H1 (cell line): ENCODE results near the gene PLAU. TPM values are rescaled to one million over a fixed set of nuclear protein-coding genes. Genes with fewer than 3 reads are reported as not detected.

Experiments used
- CTCF ChIA-PET: fragments of 300-600 bp; sonication (Branson Sonifier 250); formaldehyde crosslinking; loops from one replicate; lab custom pipeline; 2021; ENCODE audit not compliant: partially characterized antibody; lab: Charles Lee
- POLR2A ChIA-PET: fragments of 300-600 bp; sonication (Branson Sonifier 250); formaldehyde crosslinking; loops from one replicate; lab custom pipeline; 2021; ENCODE audit warnings: inconsistent platforms; ENCODE audit not compliant: partially characterized antibody; lab: Charles Lee
- DNase-seq, 2 experiments: peaks; one replicate each; pipeline versions ENCODE4 v3.0.0 to v3.0.0-alpha.2; 2010 to 2022; ENCODE audit warnings: low spot score in 2 of 2, low read depth in 1 of 2, mixed read lengths in 1 of 2
- FAIRE-seq: peaks from 2 replicates; lab custom pipeline; 2011; peaks lifted over from hg19 to GRCh38; lab: Jason Lieb, UNC
- H2AFZ ChIP-seq: 2 replicates; pipeline ENCODE4 v1.8.1; 2012; ENCODE audit warnings: low read length, inconsistent platforms
- H2AK5ac ChIP-seq: 2 replicates; pipeline ENCODE4 v1.6.1; 2013; ENCODE audit warnings: low read depth, low read length
- H2BK120ac ChIP-seq: replicated peaks from 2 replicates; pipeline ENCODE3; 2013; ENCODE audit warnings: low read depth, low read length, inconsistent platforms
- H2BK12ac ChIP-seq: 2 replicates; pipeline ENCODE4 v1.6.1; 2013; ENCODE audit warnings: low read depth, low read length
- H2BK15ac ChIP-seq: 2 replicates; pipeline ENCODE4 v1.6.1; 2013; ENCODE audit warnings: low read length
- H2BK20ac ChIP-seq: 2 replicates; pipeline ENCODE4 v1.6.1; 2013; ENCODE audit warnings: low read length
- H2BK5ac ChIP-seq: 2 replicates; pipeline ENCODE4 v1.6.1; 2013; ENCODE audit warnings: low read depth, low read length
- H3K14ac ChIP-seq: 2 replicates; pipeline ENCODE4 v1.6.1; 2013; ENCODE audit warnings: inconsistent platforms; ENCODE audit not compliant: insufficient read length
- H3K18ac ChIP-seq: 2 replicates; pipeline ENCODE4 v1.6.1; 2013; ENCODE audit warnings: low read length; ENCODE audit errors: extremely low read depth
- H3K23ac ChIP-seq: 2 replicates; pipeline ENCODE4 v1.6.1; 2013; ENCODE audit warnings: inconsistent platforms; ENCODE audit not compliant: insufficient read length
- H3K23me2 ChIP-seq: 2 replicates; pipeline ENCODE4 v1.6.1; 2013; ENCODE audit warnings: low read depth, low read length
- H3K27ac ChIP-seq: 2 replicates; pipeline ENCODE4 v1.6.1; 2011; ENCODE audit warnings: low read depth, low read length, inconsistent platforms
- H3K27me3 ChIP-seq, 4 experiments: replicated peaks in 1 of 4; 1 replicate in 1 of 4; 2 replicates in 3 of 4; pipeline versions ENCODE4 v1.6.1 to v1.8.1; 2011 to 2013; ENCODE audit warnings: low read length in 3 of 4, mild to moderate bottlenecking in 3 of 4, inconsistent platforms in 2 of 4, mixed read lengths in 2 of 4, moderate library complexity in 1 of 4; ENCODE audit not compliant: control insufficient read depth in 3 of 4, insufficient read depth in 3 of 4; ENCODE audit errors: extremely low read depth in 1 of 4
- H3K36me3 ChIP-seq, 4 experiments: 2 replicates each; pipeline versions ENCODE4 v1.6.1 to v1.8.1; 2011 to 2013; ENCODE audit warnings: mild to moderate bottlenecking in 4 of 4, low read length in 3 of 4, moderate library complexity in 2 of 4, control low read depth in 1 of 4, inconsistent platforms in 1 of 4; ENCODE audit not compliant: insufficient read depth in 4 of 4, control insufficient read depth in 2 of 4
- H3K4ac ChIP-seq: replicated peaks from 2 replicates; pipeline ENCODE3; 2013; ENCODE audit warnings: low read length, low read depth, mixed read lengths, inconsistent platforms; ENCODE audit not compliant: insufficient read length
- H3K4me1 ChIP-seq, 4 experiments: replicated peaks in 1 of 4; 1 replicate in 1 of 4; 2 replicates in 3 of 4; pipeline versions ENCODE4 v1.6.1 to v1.8.1; 2011 to 2013; ENCODE audit warnings: low read length in 3 of 4, inconsistent platforms in 2 of 4, mixed read lengths in 1 of 4; ENCODE audit not compliant: insufficient read depth in 4 of 4, control insufficient read depth in 3 of 4
- H3K4me2 ChIP-seq, 2 experiments: 2 replicates each; pipeline versions ENCODE4 v1.6.1 to v1.8.1; 2011 to 2013; ENCODE audit warnings: low read depth in 2 of 2, low read length in 2 of 2, control low read depth in 1 of 2, inconsistent platforms in 1 of 2, mild to moderate bottlenecking in 1 of 2; ENCODE audit not compliant: insufficient read depth in 1 of 2
- H3K4me3 ChIP-seq, 4 experiments: fragments of 200-600, 300-600 bp in 1 of 4; sonication (generic), shearing (Covaris generic), sonication (Bioruptor Twin) in 1 of 4; 2 replicates each; pipeline versions ENCODE4 v1.5.1 to v1.8.1; 2011 to 2016; ENCODE audit warnings: low read length in 4 of 4, low read depth in 3 of 4, control low read depth in 2 of 4, inconsistent platforms in 2 of 4, mild to moderate bottlenecking in 2 of 4, mixed read lengths in 1 of 4, moderate library complexity in 1 of 4; ENCODE audit not compliant: insufficient read depth in 2 of 4; ENCODE audit errors: extremely low read depth in 1 of 4
- H3K56ac ChIP-seq: replicated peaks from 2 replicates; pipeline ENCODE3; 2013; ENCODE audit warnings: low read depth, mild to moderate bottlenecking, mixed read lengths, low read length, inconsistent platforms; ENCODE audit not compliant: insufficient read length
- H3K79me1 ChIP-seq: 2 replicates; pipeline ENCODE4 v1.6.1; 2013; ENCODE audit warnings: low read depth, low read length, control low read depth
- H3K79me2 ChIP-seq, 2 experiments: 2 replicates each; pipeline versions ENCODE4 v1.6.1 to v1.8.1; 2012 to 2013; ENCODE audit warnings: low read length in 2 of 2, mild to moderate bottlenecking in 2 of 2, inconsistent platforms in 1 of 2; ENCODE audit not compliant: insufficient read depth in 2 of 2, control insufficient read depth in 1 of 2
- H3K9ac ChIP-seq, 4 experiments: replicated peaks in 1 of 4; 1 replicate in 1 of 4; 2 replicates in 3 of 4; pipeline versions ENCODE4 v1.6.1 to v1.8.1; 2011 to 2013; ENCODE audit warnings: low read depth in 3 of 4, low read length in 3 of 4, control low read depth in 2 of 4, mild to moderate bottlenecking in 2 of 4, moderate library complexity in 2 of 4, inconsistent platforms in 1 of 4; ENCODE audit errors: extremely low read depth in 1 of 4
- H3K9me3 ChIP-seq, 2 experiments: 2 replicates each; pipeline versions ENCODE4 v1.6.1 to v1.8.1; 2012 to 2013; ENCODE audit warnings: mild to moderate bottlenecking in 2 of 2, moderate library complexity in 2 of 2, control low read depth in 1 of 2, inconsistent platforms in 1 of 2, low read depth in 1 of 2, low read length in 1 of 2, mixed read lengths in 1 of 2; ENCODE audit not compliant: insufficient read depth in 2 of 2
- H4K20me1 ChIP-seq, 2 experiments: replicated peaks in 1 of 2; 2 replicates each; pipeline versions ENCODE3 to v1.8.1; 2011 to 2013; ENCODE audit warnings: inconsistent platforms in 2 of 2, low read length in 2 of 2, mild to moderate bottlenecking in 1 of 2; ENCODE audit not compliant: insufficient read depth in 2 of 2, control insufficient read depth in 1 of 2
- H4K5ac ChIP-seq: 2 replicates; pipeline ENCODE4 v1.6.1; 2013; ENCODE audit warnings: low read length, low read depth, mixed read lengths, inconsistent platforms; ENCODE audit not compliant: insufficient read length
- H4K8ac ChIP-seq: 2 replicates; pipeline ENCODE4 v1.8.0; 2013; ENCODE audit warnings: mild to moderate bottlenecking, moderate library complexity, low read length, inconsistent platforms; ENCODE audit not compliant: insufficient read depth; ENCODE audit errors: extremely low read depth
- H4K91ac ChIP-seq: replicated peaks from 2 replicates; pipeline ENCODE3; 2013; ENCODE audit warnings: low read length, mixed read lengths, inconsistent platforms; ENCODE audit not compliant: insufficient read length
- CTCF ChIP-seq, 3 experiments: IDR thresholded peaks; 1 replicate in 2 of 3; 2 replicates in 1 of 3; pipeline versions ENCODE4 v1.5.1 to v1.6.1; 2011; ENCODE audit warnings: low read length in 3 of 3, mild to moderate bottlenecking in 3 of 3, inconsistent platforms in 2 of 3, low read depth in 1 of 3, moderate library complexity in 1 of 3; ENCODE audit not compliant: insufficient read depth in 1 of 3; ENCODE audit errors: control extremely low read depth in 1 of 3
- JUND ChIP-seq: IDR thresholded peaks from 2 replicates; pipeline ENCODE4 v1.6.1; 2011; ENCODE audit warnings: mild to moderate bottlenecking, improper control_type of control experiment, low read length
- RAD21 ChIP-seq, 2 experiments: IDR thresholded peaks in 1 of 2; conservative IDR thresholded peaks in 1 of 2; 2 replicates each; pipeline ENCODE4 v1.6.1; 2011; ENCODE audit warnings: low read depth in 2 of 2, low read length in 2 of 2, improper control_type of control experiment in 1 of 2, inconsistent platforms in 1 of 2, mild to moderate bottlenecking in 1 of 2, moderate library complexity in 1 of 2
- WGBS, 2 experiments: shearing (Covaris generic) in 1 of 2; methylation state at CpG; one replicate each; pipeline versions ENCODE4 v1.1.6 to v1.1.7; 2013 to 2015; ENCODE audit warnings: low lambda C conversion rate in 2 of 2, mixed read lengths in 2 of 2, inconsistent platforms in 1 of 2, low coverage in 1 of 2, missing lambda C conversion rate in 1 of 2; ENCODE audit not compliant: insufficient replicate concordance in 2 of 2, insufficient coverage in 1 of 2, insufficient read length in 1 of 2; ENCODE audit errors: extremely low coverage in 1 of 2, missing lambda C conversion rate in 1 of 2; 5-methylcytosine and 5-hydroxymethylcytosine counted together
- polyA plus RNA-seq, 7 experiments: library from polyadenylated mRNA; depleted of rRNA in 3 of 7; stranded (reverse) in 5 of 7; unstranded in 2 of 7; fragments of >200 nt in 5 of 7; fragments of 200-250 nt in 2 of 7; gene quantifications; 1 replicate in 5 of 7; 2 replicates in 1 of 7; 4 replicates in 1 of 7; pipeline versions ENCODE4 v1.2.1 to v1.2.3, GENCODE V29; 2011 to 2013; ENCODE audit warnings: missing spikeins in 2 of 7, mixed read lengths in 2 of 7
- total RNA-seq: library from RNA; stranded (reverse); fragmentation: NEBNext Ultra II Directional; extraction: Animal tissue kit (Norgen Biotek cat#: 25700); gene quantifications from 2 replicates; pipeline ENCODE4 v1.2.1, GENCODE V29; 2021

Gene PLAU
- total and polyA plus RNA-seq, 2 of the 8 experiments (the other 6 are each of a cell fraction or from before 2014, with no cell fraction given) = 16.2 to 26.1 TPM

- no peak overlapping the region for H2BK15ac ChIP-seq
- no peak overlapping the region for H2BK120ac ChIP-seq
- H3K9ac ChIP-seq = no peak overlapping the region
- H3K4me1 ChIP-seq = peaks cover 0 to 18% (median 13%) of the 10 kb centered on the region in 4 experiments; a peak in 6 of 7 replicates
- no peak overlapping the region for H3K27ac ChIP-seq
- no peak overlapping the region for H2BK12ac ChIP-seq
- H4K20me1 ChIP-seq = peaks cover 15 to 26% of the 10 kb centered on the region in 2 experiments
- ChIA-PET CTCF (interaction anchor here (1.2 to 18.1 kb wide), 7 partner anchors 6 to 85 kb away, joined by 3 to 243 read pairs (median 6); partner anchors contain the start of gene CAMK2G), POLR2A (interaction anchor here (1.2 kb wide), 1 partner anchor 9 kb away, joined by 3 read pairs; no protein-coding TSS in a partner anchor)
- H3K23me2 ChIP-seq = peaks cover 9% of the 10 kb centered on the region; the same call in 1 of the 2 replicates
- no peak overlapping the region for H4K5ac ChIP-seq
- no peak overlapping the region for H3K4me3 ChIP-seq
- H3K4me2 ChIP-seq = no peak overlapping the region; a peak in 1 of 4 replicates
- peaks cover 0 to 45% of the 10 kb centered on the region in 2 experiments; a peak in 3 of 4 replicates for H3K79me2 ChIP-seq
- no peaks in the 10 kb centered on the region for H3K9me3 ChIP-seq
- H3K36me3 ChIP-seq = peaks cover 4 to 29% (median 10%) of the 10 kb centered on the region in 4 experiments; a peak in 6 of 8 replicates
- H2BK5ac ChIP-seq = no peak overlapping the region
- no peak overlapping the region for H3K23ac ChIP-seq
- no peak overlapping the region for H3K14ac ChIP-seq
- H2BK20ac ChIP-seq = no peak overlapping the region
- H3K56ac ChIP-seq = no peak overlapping the region
- 86% methylated on average over 5 of the region's 5 CpGs; no CpG with 5 or more reads in 1 of the 2 experiments for WGBS, 2 experiments
- no peak overlapping the region for H2AFZ ChIP-seq
- H3K79me1 ChIP-seq = peaks cover 20% of the 10 kb centered on the region
- TF ChIP-seq RAD21 (IDR thresholded peaks at IDR 0.05 in 1 of 2, conservative IDR thresholded peaks at IDR 0.05 in 1 of 2; ENCODE audit: low read depth in 2 of 2, low read length in 2 of 2) (peak in 1 of 2 experiments; percentile 19; a peak in 1 of 4 replicates), JUND (no peak), CTCF (IDR thresholded peaks at IDR 0.05; ENCODE audit: control extremely low read depth in 1 of 3, insufficient read depth in 1 of 3, low read depth in 1 of 3, low read length in 3 of 3) (peak in 2 of 3 experiments; percentile 18 to 24; a peak in 2 of 4 replicates)
- no peak overlapping the region for H4K91ac ChIP-seq
- peaks cover 0 to 3% (median 0%) of the 10 kb centered on the region in 4 experiments; a peak in 1 of 7 replicates for H3K27me3 ChIP-seq
- H3K4ac ChIP-seq = no peak overlapping the region
- H2AK5ac ChIP-seq = no peak overlapping the region
- DNase-seq (no peak), FAIRE-seq (no peak)
- no peak overlapping the region for H4K8ac ChIP-seq
- H3K18ac ChIP-seq = no peak overlapping the region
These were observed 38.7 kb upstream of the PLAU start for GRCh38 chr10:73872190-73872710.
